Endothelial cell of umbilical vein (primary cell): ENCODE results near the gene MED16. TPM values are rescaled to one million over a fixed set of nuclear protein-coding genes. Genes with fewer than 3 reads are reported as not detected.

Experiments
- BruUV-seq: library from RNA; stranded (reverse); fragments of 400-500 nt; replicated peaks from 2 replicates; lab custom pipeline; 2021; lab: Mats Ljungman, UMichigan
- CTCF ChIA-PET: fragments of 300-600, 350-600 bp; sonication (Branson Sonifier 250); formaldehyde crosslinking; loops from one replicate; lab custom pipeline; 2021; ENCODE audit warnings: antibody characterized with exemption, inconsistent platforms; lab: Charles Lee
- POLR2A ChIA-PET: fragments of 300-600, 350-600 bp; sonication (Branson Sonifier 250); formaldehyde crosslinking; loops from one replicate; lab custom pipeline; 2021; ENCODE audit warnings: antibody characterized with exemption, inconsistent platforms; lab: Charles Lee
- DNase-seq: peaks from one replicate; pipeline ENCODE4 v3.0.0-alpha.2; 2011; ENCODE audit warnings: low read depth, low spot score
- FAIRE-seq: peaks from 2 replicates; lab custom pipeline; 2011; peaks lifted over from hg19 to GRCh38; lab: Jason Lieb, UNC
- H2AFZ ChIP-seq: 2 replicates; pipeline ENCODE4 v1.6.0; 2012; ENCODE audit warnings: low read depth, low read length, control low read depth, inconsistent platforms
- H3K27ac ChIP-seq: 2 replicates; pipeline ENCODE4 v1.5.1; 2011; ENCODE audit warnings: low read depth, mild to moderate bottlenecking, control low read depth, low read length, moderate library complexity; ENCODE audit not compliant: insufficient read depth
- H3K27me3 ChIP-seq, 2 experiments: 2 replicates each; pipeline versions ENCODE4 v1.6.0 to v1.6.1; 2011; ENCODE audit warnings: low read length in 2 of 2, mixed read lengths in 1 of 2; ENCODE audit not compliant: control insufficient read depth in 2 of 2, insufficient read depth in 2 of 2
- H3K36me3 ChIP-seq, 2 experiments: 2 replicates in 1 of 2; 3 replicates in 1 of 2; pipeline ENCODE4 v1.5.1; 2011; ENCODE audit warnings: low read length in 2 of 2, mild to moderate bottlenecking in 1 of 2, moderate library complexity in 1 of 2; ENCODE audit not compliant: control insufficient read depth in 2 of 2, insufficient read depth in 2 of 2; ENCODE audit errors: extremely low read depth in 1 of 2
- H3K4me1 ChIP-seq: 3 replicates; pipeline ENCODE4 v1.5.1; 2011; ENCODE audit warnings: mild to moderate bottlenecking, low read length; ENCODE audit not compliant: control insufficient read depth, insufficient read depth; ENCODE audit errors: extremely low read depth
- H3K4me2 ChIP-seq: 2 replicates; pipeline ENCODE4 v1.6.1; 2011; ENCODE audit warnings: low read length, control low read depth, mixed read lengths; ENCODE audit not compliant: insufficient read depth
- H3K4me3 ChIP-seq, 3 experiments: fragments of 200-600 bp in 1 of 3; sonication (generic), shearing (Covaris generic) in 1 of 3; replicated peaks in 1 of 3; 2 replicates each; pipeline ENCODE4 v1.5.1; 2011 to 2016; ENCODE audit warnings: control low read depth in 3 of 3, low read length in 3 of 3, mild to moderate bottlenecking in 2 of 3, inconsistent platforms in 1 of 3, low read depth in 1 of 3, moderate library complexity in 1 of 3; ENCODE audit not compliant: insufficient read depth in 1 of 3
- H3K79me2 ChIP-seq: 2 replicates; pipeline ENCODE4 v1.6.0; 2012; ENCODE audit warnings: low read length, inconsistent platforms; ENCODE audit not compliant: control insufficient read depth, insufficient read depth
- H3K9ac ChIP-seq: replicated peaks from 2 replicates; pipeline ENCODE3; 2011; ENCODE audit warnings: low read length, control low read depth; ENCODE audit not compliant: insufficient read depth; ENCODE audit errors: extremely low read depth
- H3K9me1 ChIP-seq: replicated peaks from 3 replicates; pipeline ENCODE4 v1.6.0; 2011; ENCODE audit warnings: mild to moderate bottlenecking, low read length; ENCODE audit not compliant: control insufficient read depth, insufficient read depth; ENCODE audit errors: extremely low read depth
- H3K9me3 ChIP-seq: replicated peaks from 2 replicates; pipeline ENCODE4 v1.5.1; 2012; ENCODE audit warnings: low read length, inconsistent platforms; ENCODE audit not compliant: control insufficient read depth, insufficient read depth
- H4K20me1 ChIP-seq: replicated peaks from 2 replicates; pipeline ENCODE3; 2011; ENCODE audit warnings: mild to moderate bottlenecking, low read length; ENCODE audit not compliant: control insufficient read depth, insufficient read depth; ENCODE audit errors: extremely low read depth
- CTCF ChIP-seq, 2 donors: IDR thresholded peaks; 1 replicate in 1 of 2; 2 replicates in 1 of 2; pipeline ENCODE4 v1.5.1; 2011; ENCODE audit warnings: low read length in 2 of 2, mild to moderate bottlenecking in 2 of 2, moderate library complexity in 2 of 2, control low read depth in 1 of 2, inconsistent platforms in 1 of 2, low read depth in 1 of 2; ENCODE audit not compliant: insufficient read depth in 1 of 2; ENCODE audit errors: extremely low read depth in 1 of 2
- EZH2 ChIP-seq: IDR thresholded peaks from 2 replicates; pipeline ENCODE4 v1.6.1; 2012; ENCODE audit warnings: borderline replicate concordance, low read depth, mild to moderate bottlenecking, moderate library complexity, low read length, inconsistent platforms; ENCODE audit not compliant: severe bottlenecking
- FOS ChIP-seq: IDR thresholded peaks from 2 replicates; pipeline ENCODE4 v1.6.1; 2011; ENCODE audit warnings: mild to moderate bottlenecking, low read length, moderate library complexity, borderline replicate concordance; ENCODE audit not compliant: insufficient read depth
- GATA2 ChIP-seq: IDR thresholded peaks from 2 replicates; pipeline ENCODE4 v1.7.0; 2011; ENCODE audit warnings: low read depth, mild to moderate bottlenecking, moderate library complexity, mixed read lengths, low read length; ENCODE audit not compliant: insufficient read length, insufficient read depth
- JUN ChIP-seq: IDR thresholded peaks from 2 replicates; pipeline ENCODE4 v1.6.1; 2011; ENCODE audit warnings: borderline replicate concordance, low read depth; ENCODE audit not compliant: insufficient read length, insufficient read depth
- MAX ChIP-seq: IDR thresholded peaks from 2 replicates; pipeline ENCODE4 v1.6.1; 2011; ENCODE audit not compliant: insufficient read depth, insufficient read length
- MYC ChIP-seq: IDR thresholded peaks from one replicate; pipeline ENCODE4 v1.6.1; 2011; ENCODE audit warnings: mild to moderate bottlenecking, low read depth, low read length
- POLR2A ChIP-seq: IDR thresholded peaks from 2 replicates; pipeline ENCODE4 v1.6.1; 2012; ENCODE audit warnings: low read depth, mild to moderate bottlenecking, control low read depth, low read length
- POLR2AphosphoS5 ChIP-seq: IDR thresholded peaks from 2 replicates; pipeline ENCODE4 v1.6.1; 2012; ENCODE audit warnings: low read depth, mild to moderate bottlenecking, control low read depth, low read length, moderate library complexity; ENCODE audit not compliant: insufficient read depth
- dilution Hi-C: fragments of 300-500 bp; cut with MboI; formaldehyde crosslinking; loops from one replicate; pipeline ENCODE4 v1.15.0; 2019; ENCODE audit warnings: low sequenced_read_pairs; ENCODE audit not compliant: extremely low pct_ligation_motif_present
- intact Hi-C: fragments of 100-400 bp; cut with micrococcal nuclease; formaldehyde crosslinking; loops from one replicate; pipeline ENCODE4 v1.10.0; 2022
- polyA plus RNA-seq, 4 experiments: library from polyadenylated mRNA; depleted of rRNA in 3 of 4; stranded (reverse) in 3 of 4; unstranded in 1 of 4; fragments of >200 nt; gene quantifications; 2 replicates each; pipeline versions ENCODE4 v1.2.1 to v1.2.3, GENCODE V29; 2011 to 2012; ENCODE audit warnings: missing spikeins in 1 of 4
- total RNA-seq: library from RNA; stranded (reverse); gene quantifications from 2 replicates; pipeline ENCODE4 v1.2.3, GENCODE V29; 2021

Gene MED16
- total and polyA plus RNA-seq, 2 donors (not counting 3 experiments of a cell fraction or from before 2014, with no cell fraction given): 63.1 to 66.5 TPM

GRCh38 chr19:939922-940321 lies 46.9 kb upstream of the MED16 start:
- FAIRE-seq: no peak
- no peaks in the 10 kb centered on the region for H3K9me1 ChIP-seq
- intact Hi-C loops (loop anchor here (10.0 kb wide), 1 partner anchor 165 kb away; the partner anchor contains the start of gene GPX4), dilution Hi-C loops (no loop called here)
- no peak overlapping the region for H3K4me2 ChIP-seq
- H3K4me1 ChIP-seq: peaks cover 22% of the 10 kb centered on the region
- H2AFZ ChIP-seq: no peak overlapping the region
- no peaks in the 10 kb centered on the region for H4K20me1 ChIP-seq
- no peaks in the 10 kb centered on the region for H3K9me3 ChIP-seq
- TF ChIP-seq CTCF (IDR thresholded peaks at IDR 0.05; ENCODE audit: extremely low read depth in 1 of 2, insufficient read depth in 1 of 2, low read depth in 1 of 2, low read length in 2 of 2) (no peak), MYC (no peak), JUN (no peak), POLR2A (no peak), FOS (no peak), MAX (no peak), GATA2 (no peak), POLR2AphosphoS5 (no peak), EZH2 (no peak)
- H3K79me2 ChIP-seq: peaks cover 2% of the 10 kb centered on the region
- H3K27me3 ChIP-seq: no peaks in the 10 kb centered on the region
- H3K27ac ChIP-seq: no peak overlapping the region
- H3K36me3 ChIP-seq: no peaks in the 10 kb centered on the region
- no peak overlapping the region for H3K9ac ChIP-seq
- no peak overlapping the region for H3K4me3 ChIP-seq
- no peak for DNase-seq
- POLR2A ChIA-PET: no interaction called here
- CTCF ChIA-PET: interaction anchor here (1.5 kb wide), 1 partner anchor 42 kb away, joined by 3 read pairs; no protein-coding TSS in a partner anchor
- BruUV-seq: no TSS peak
